ENCODE data around the gene CDC45.

The CDC45 gene

DNA sequence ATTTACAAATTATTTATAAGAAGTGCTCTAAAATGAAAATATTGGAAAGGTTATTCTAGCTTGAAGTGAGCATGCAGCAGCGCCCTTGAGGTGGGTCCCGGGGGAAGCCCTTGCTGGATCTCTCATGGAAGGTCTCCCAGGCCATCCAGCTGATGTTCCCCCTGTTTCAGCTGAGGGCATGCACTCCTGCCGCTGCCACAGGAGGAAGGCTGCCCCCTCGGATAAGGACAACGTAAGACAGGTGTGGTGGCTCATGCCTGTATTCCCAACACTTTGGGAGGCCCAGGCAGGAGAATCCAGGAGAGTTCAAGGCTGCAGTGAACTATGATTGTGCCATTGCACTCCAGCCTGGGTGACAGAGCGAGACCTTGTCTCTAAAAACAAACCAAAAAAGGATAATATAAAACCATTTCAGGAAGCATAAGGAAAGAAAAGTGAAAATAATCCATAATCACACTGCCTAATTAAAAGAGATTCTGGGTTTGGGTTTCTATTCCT is 15.0 kb downstream of the CDC45 start:
- no peak overlapping the region for H3K4me3 ChIP-seq (ENCODE audit: control insufficient read depth, low read depth, low read length)
- TF ChIP-seq, protein P1, sequence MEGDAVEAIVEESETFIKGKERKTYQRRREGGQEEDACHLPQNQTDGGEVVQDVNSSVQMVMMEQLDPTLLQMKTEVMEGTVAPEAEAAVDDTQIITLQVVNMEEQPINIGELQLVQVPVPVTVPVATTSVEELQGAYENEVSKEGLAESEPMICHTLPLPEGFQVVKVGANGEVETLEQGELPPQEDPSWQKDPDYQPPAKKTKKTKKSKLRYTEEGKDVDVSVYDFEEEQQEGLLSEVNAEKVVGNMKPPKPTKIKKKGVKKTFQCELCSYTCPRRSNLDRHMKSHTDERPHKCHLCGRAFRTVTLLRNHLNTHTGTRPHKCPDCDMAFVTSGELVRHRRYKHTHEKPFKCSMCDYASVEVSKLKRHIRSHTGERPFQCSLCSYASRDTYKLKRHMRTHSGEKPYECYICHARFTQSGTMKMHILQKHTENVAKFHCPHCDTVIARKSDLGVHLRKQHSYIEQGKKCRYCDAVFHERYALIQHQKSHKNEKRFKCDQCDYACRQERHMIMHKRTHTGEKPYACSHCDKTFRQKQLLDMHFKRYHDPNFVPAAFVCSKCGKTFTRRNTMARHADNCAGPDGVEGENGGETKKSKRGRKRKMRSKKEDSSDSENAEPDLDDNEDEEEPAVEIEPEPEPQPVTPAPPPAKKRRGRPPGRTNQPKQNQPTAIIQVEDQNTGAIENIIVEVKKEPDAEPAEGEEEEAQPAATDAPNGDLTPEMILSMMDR (IDR thresholded peaks at IDR 0.05; ENCODE audit: control insufficient read depth, insufficient read depth, low read depth, low read length, missing control alignments) = no peak
- no peak for DNase-seq (ENCODE audit: low read depth)

- TF ChIP-seq, protein P1 (IDR thresholded peaks at IDR 0.05; ENCODE audit: control insufficient read depth, insufficient read depth, low read depth, low read length, missing control alignments) = peak; percentile 19
- peak; percentile 10 for DNase-seq (ENCODE audit: low read depth)
- H3K4me3 ChIP-seq (ENCODE audit: control insufficient read depth, low read depth, low read length) = no peak overlapping the region
Measured at GRCh38 chr22:19495562-19496323, 16.0 kb downstream of the CDC45 start.

GRCh38 chr22:19496324-19496630 is 16.6 kb downstream of the CDC45 start:
- DNase-seq (ENCODE audit: low read depth) = no peak
- H3K4me3 ChIP-seq (ENCODE audit: control insufficient read depth, low read depth, low read length) = no peak overlapping the region
- TF ChIP-seq, protein P1 (IDR thresholded peaks at IDR 0.05; ENCODE audit: control insufficient read depth, insufficient read depth, low read depth, low read length, missing control alignments) = no peak

DNA sequence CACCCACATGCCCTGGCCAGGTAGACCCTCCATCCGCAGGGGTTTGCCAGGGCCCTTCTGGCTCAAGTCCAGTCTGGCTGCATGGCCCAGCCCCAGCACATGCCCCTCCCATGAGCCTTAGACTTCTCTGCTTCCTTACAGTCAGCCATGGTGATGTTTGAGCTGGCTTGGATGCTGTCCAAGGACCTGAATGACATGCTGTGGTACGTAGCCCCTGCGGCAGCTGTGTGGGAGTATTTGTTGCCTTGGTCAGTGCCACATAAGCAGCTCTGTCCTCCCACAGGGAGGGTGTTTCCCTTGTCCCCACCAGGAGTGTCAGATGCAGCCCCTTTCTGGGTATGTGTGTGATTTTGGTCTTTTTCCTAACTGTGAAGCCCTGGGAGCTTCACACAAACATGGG is 17.5 kb downstream of the CDC45 start:
- DNase-seq (ENCODE audit: low read depth) = peak; percentile 46
- no peak overlapping the region for H3K4me3 ChIP-seq (ENCODE audit: control insufficient read depth, low read depth, low read length)
- TF ChIP-seq, protein P1 (IDR thresholded peaks at IDR 0.05; ENCODE audit: control insufficient read depth, insufficient read depth, low read depth, low read length, missing control alignments) = no peak

DNA sequence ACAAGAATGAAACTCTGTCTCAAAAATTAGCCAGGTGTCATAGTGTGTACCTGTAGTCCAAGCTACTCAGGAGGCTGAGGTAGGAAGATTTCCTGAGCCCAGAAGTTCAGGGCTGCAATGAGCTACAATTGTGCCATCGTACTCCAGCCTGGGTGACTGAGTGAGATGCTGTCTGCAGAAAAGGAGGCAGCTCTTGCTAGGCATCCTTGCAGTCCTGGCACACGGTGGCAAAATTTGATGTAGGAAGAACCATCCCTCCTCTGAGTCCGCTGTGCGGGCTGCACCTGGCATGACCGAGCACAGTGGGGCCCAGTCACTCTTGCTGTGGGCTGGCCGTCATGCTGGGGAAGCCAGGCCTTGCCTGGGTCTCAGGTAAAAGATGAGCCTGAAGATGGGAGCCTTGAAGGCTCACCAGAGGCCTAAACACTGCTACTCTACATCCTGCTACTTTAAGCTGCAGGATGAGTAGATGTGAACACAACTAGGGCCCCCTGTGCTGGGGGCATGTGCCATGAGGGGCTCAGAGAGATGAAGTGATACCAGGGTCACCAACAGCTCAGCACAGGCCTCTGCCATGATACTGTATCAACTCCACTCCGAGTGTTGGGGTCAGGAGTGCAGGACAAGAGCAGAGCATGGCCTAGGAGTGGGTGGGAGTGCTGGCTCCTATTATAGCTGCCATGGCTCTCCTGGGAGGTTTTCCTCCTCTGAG is 18.6 kb downstream of the CDC45 start:
- TF ChIP-seq, protein P1 (IDR thresholded peaks at IDR 0.05; ENCODE audit: control insufficient read depth, insufficient read depth, low read depth, low read length, missing control alignments) = no peak
- H3K4me3 ChIP-seq (ENCODE audit: control insufficient read depth, low read depth, low read length) = no peak overlapping the region
- no peak for DNase-seq (ENCODE audit: low read depth)

GRCh38 chr22:19498866-19499190 is 19.1 kb downstream of the CDC45 start:
- TF ChIP-seq, protein P1 (IDR thresholded peaks at IDR 0.05; ENCODE audit: control insufficient read depth, insufficient read depth, low read depth, low read length, missing control alignments) = no peak
- no peak overlapping the region for H3K4me3 ChIP-seq (ENCODE audit: control insufficient read depth, low read depth, low read length)
- DNase-seq (ENCODE audit: low read depth) = no peak

Measured in AG09309 (cell line).